HepG2 (cell line): ENCODE measurements around the gene ITGA7. TPM values are rescaled to one million over a fixed set of nuclear protein-coding genes. Genes with fewer than 3 reads are reported as not detected.

ENCODE experiments used
- AGO1 ChIP-seq: fragments of 200-400 bp; formaldehyde crosslinking; IDR thresholded peaks from 2 replicates; pipeline ENCODE4 v1.6.1; 2017; ENCODE audit warnings: mild to moderate bottlenecking, low read depth, low read length, moderate library complexity; ENCODE audit not compliant: poor library complexity, severe bottlenecking
- ELF3 ChIP-seq: IDR thresholded peaks from 2 replicates; pipeline ENCODE4 v1.6.1; 2016; ENCODE audit warnings: missing genetic modification reagents, missing compliant biosample characterization
- HNRNPLL ChIP-seq: fragments of 200-400 bp; formaldehyde crosslinking; IDR thresholded peaks from 2 replicates; pipeline ENCODE4 v1.6.1; 2017; ENCODE audit warnings: mild to moderate bottlenecking, low read depth, low read length; ENCODE audit not compliant: poor library complexity, severe bottlenecking
- NFIB ChIP-seq: sonication (generic); formaldehyde crosslinking; IDR thresholded peaks from 2 replicates; pipeline ENCODE4 v1.9.0; 2021; ENCODE audit warnings: missing genetic modification reagents, mild to moderate bottlenecking, borderline replicate concordance
- SNRNP70 ChIP-seq: fragments of 200-400 bp; formaldehyde crosslinking; IDR thresholded peaks from 2 replicates; pipeline ENCODE4 v1.6.1; 2017; ENCODE audit warnings: mild to moderate bottlenecking, low read depth, low read length, moderate library complexity
- TBX3 ChIP-seq: fragments of 450-650 bp; IDR thresholded peaks from 2 replicates; pipeline ENCODE4 v1.6.1; 2017; ENCODE audit warnings: antibody characterized with exemption, mild to moderate bottlenecking, inconsistent platforms, borderline replicate concordance
- ZC3H13 ChIP-seq: sonication (generic); formaldehyde crosslinking; IDR thresholded peaks from 2 replicates; pipeline ENCODE4 v1.8.1; 2023; ENCODE audit warnings: mild to moderate bottlenecking, missing genetic modification reagents, moderate library complexity
- ZNF124 ChIP-seq: sonication (generic); formaldehyde crosslinking; IDR thresholded peaks from 2 replicates; pipeline ENCODE4 v1.4.0; 2020; ENCODE audit warnings: missing genetic modification reagents
- ZNF317 ChIP-seq: sonication (generic); formaldehyde crosslinking; IDR thresholded peaks from 2 replicates; pipeline ENCODE4 v1.5.0; 2020; ENCODE audit warnings: mild to moderate bottlenecking, missing genetic modification reagents
- ZNF329 ChIP-seq: sonication (generic); formaldehyde crosslinking; IDR thresholded peaks from 2 replicates; pipeline ENCODE4 v1.9.0; 2021; ENCODE audit warnings: low read depth, mild to moderate bottlenecking, missing genetic modification reagents
- ZNF460 ChIP-seq: sonication (generic); formaldehyde crosslinking; IDR thresholded peaks from 2 replicates; pipeline ENCODE4 v1.5.1; 2020; ENCODE audit warnings: missing genetic modification reagents, mild to moderate bottlenecking, borderline replicate concordance
- polyA plus RNA-seq, 8 experiments: library from polyadenylated mRNA; depleted of rRNA in 3 of 8; stranded (reverse) in 7 of 8; unstranded in 1 of 8; fragments of >200 nt; fragmentation: Illumina TruSeq in 4 of 8; extraction: Trizol in 4 of 8; gene quantifications; 2 replicates each; pipeline versions ENCODE4 v1.2.1 to v1.2.3, GENCODE V29; 2011 to 2016; ENCODE audit warnings: low read depth in 4 of 8, missing spikeins in 1 of 8, mixed read lengths in 1 of 8; ENCODE audit not compliant: insufficient read depth in 1 of 8
- total RNA-seq, 5 experiments: library from RNA; depleted of rRNA; stranded (reverse); fragments of >200 nt; fragmentation: Illumina TruSeq; extraction: Trizol; gene quantifications; 2 replicates each; pipeline ENCODE4 v1.2.3, GENCODE V29; 2016; ENCODE audit warnings: low read depth in 1 of 5
- TF ChIP-seq, protein P1 (sequence below): sonication (generic); formaldehyde crosslinking; IDR thresholded peaks from 2 replicates; pipeline ENCODE4 v1.5.0; 2020; ENCODE audit warnings: missing genetic modification reagents
- TF ChIP-seq, protein P2 (sequence below): sonication (generic); formaldehyde crosslinking; IDR thresholded peaks from 2 replicates; pipeline ENCODE4 v1.9.0; 2021; ENCODE audit warnings: missing genetic modification reagents, borderline replicate concordance
- TF ChIP-seq, protein P3 (sequence below), 2 experiments: IDR thresholded peaks; 2 replicates each; pipeline ENCODE4 v1.6.1; 2011 to 2012; ENCODE audit warnings: low read length in 2 of 2, borderline replicate concordance in 1 of 2, low read depth in 1 of 2, mild to moderate bottlenecking in 1 of 2, moderate library complexity in 1 of 2
- TF ChIP-seq, protein P4 (sequence below): sonication (generic); formaldehyde crosslinking; IDR thresholded peaks from 2 replicates; pipeline ENCODE4 v1.5.0; 2020; ENCODE audit warnings: mild to moderate bottlenecking, missing genetic modification reagents

The ITGA7 gene
- total and polyA plus RNA-seq, 2 of the 13 experiments (the other 11 are each of a cell fraction or from before 2014, with no cell fraction given), result 0.65 to 0.75 TPM

DNA sequence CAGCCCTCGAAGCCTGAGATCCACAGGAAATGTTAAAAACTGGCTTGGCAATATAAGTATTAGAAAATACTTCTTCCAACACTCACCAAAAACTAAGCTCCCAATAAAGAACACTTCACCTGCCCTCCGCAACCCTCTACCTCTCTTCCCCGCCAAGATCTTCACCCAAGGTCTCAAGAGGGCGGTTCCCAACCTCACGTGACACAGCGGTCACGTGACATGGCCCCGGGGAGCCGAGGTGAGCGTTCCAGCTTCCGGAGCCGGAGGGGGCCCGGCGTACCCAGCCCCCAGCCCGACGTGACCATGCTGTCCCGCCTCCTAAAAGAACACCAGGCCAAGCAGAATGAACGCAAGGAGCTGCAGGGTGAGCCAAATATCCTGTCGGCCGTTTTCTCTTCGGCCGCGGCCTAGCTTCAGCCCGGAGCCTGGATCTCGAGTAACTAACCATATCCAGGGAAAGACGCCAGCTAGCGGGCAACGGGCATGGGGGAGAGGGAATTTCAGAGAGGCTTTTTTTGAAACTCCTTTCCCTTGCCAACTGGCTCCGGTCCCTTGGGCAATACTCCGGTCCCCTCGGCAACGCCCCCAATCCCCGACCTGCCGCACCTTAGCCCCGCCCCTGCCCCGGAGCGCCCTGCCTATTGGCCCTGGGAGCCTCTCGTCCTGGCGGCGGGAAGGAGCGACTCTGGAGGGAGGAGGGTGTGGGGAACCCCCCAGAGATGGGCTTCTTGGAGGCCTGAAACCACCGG lies 8.3 kb upstream of the ITGA7 start, which contains the start of gene BLOC1S1 (continued):
- TF ChIP-seq HNRNPLL (peak; percentile 15), TBX3 (no peak), ZNF317 (CRISPR knock-in tag) (no peak), AGO1 (no peak), ZNF460 (CRISPR knock-in tag) (no peak), ZNF124 (CRISPR knock-in tag) (peak; percentile 33; the same call in 1 of the 2 replicates), ZNF329 (CRISPR knock-in tag) (0 out of 2 replicates have a peak, but pooled peaks have one; percentile 29), ZC3H13 (CRISPR knock-in tag) (peak; percentile 77; the same call in 1 of the 2 replicates), SNRNP70 (no peak), NFIB (CRISPR knock-in tag) (no peak), ELF3 (CRISPR knock-in tag) (peak; percentile 59)
- TF ChIP-seq, protein P1, sequence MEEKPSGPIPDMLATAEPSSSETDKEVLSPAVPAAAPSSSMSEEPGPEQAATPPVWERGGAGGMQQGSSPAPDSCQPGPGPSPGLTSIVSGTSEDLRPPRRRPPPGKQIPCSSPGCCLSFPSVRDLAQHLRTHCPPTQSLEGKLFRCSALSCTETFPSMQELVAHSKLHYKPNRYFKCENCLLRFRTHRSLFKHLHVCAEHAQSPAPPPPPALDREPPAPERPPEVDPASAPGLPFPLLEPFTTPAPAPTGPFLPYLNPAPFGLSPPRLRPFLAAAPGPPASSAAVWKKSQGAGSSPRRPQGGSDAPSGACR, result peak; percentile 90; the same call in 1 of the 2 replicates
- TF ChIP-seq, protein P2, sequence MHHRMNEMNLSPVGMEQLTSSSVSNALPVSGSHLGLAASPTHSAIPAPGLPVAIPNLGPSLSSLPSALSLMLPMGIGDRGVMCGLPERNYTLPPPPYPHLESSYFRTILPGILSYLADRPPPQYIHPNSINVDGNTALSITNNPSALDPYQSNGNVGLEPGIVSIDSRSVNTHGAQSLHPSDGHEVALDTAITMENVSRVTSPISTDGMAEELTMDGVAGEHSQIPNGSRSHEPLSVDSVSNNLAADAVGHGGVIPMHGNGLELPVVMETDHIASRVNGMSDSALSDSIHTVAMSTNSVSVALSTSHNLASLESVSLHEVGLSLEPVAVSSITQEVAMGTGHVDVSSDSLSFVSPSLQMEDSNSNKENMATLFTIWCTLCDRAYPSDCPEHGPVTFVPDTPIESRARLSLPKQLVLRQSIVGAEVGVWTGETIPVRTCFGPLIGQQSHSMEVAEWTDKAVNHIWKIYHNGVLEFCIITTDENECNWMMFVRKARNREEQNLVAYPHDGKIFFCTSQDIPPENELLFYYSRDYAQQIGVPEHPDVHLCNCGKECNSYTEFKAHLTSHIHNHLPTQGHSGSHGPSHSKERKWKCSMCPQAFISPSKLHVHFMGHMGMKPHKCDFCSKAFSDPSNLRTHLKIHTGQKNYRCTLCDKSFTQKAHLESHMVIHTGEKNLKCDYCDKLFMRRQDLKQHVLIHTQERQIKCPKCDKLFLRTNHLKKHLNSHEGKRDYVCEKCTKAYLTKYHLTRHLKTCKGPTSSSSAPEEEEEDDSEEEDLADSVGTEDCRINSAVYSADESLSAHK (CRISPR knock-in tag), result 0 out of 2 replicates have a peak, but pooled peaks have one; percentile 69
- TF ChIP-seq, protein P3, sequence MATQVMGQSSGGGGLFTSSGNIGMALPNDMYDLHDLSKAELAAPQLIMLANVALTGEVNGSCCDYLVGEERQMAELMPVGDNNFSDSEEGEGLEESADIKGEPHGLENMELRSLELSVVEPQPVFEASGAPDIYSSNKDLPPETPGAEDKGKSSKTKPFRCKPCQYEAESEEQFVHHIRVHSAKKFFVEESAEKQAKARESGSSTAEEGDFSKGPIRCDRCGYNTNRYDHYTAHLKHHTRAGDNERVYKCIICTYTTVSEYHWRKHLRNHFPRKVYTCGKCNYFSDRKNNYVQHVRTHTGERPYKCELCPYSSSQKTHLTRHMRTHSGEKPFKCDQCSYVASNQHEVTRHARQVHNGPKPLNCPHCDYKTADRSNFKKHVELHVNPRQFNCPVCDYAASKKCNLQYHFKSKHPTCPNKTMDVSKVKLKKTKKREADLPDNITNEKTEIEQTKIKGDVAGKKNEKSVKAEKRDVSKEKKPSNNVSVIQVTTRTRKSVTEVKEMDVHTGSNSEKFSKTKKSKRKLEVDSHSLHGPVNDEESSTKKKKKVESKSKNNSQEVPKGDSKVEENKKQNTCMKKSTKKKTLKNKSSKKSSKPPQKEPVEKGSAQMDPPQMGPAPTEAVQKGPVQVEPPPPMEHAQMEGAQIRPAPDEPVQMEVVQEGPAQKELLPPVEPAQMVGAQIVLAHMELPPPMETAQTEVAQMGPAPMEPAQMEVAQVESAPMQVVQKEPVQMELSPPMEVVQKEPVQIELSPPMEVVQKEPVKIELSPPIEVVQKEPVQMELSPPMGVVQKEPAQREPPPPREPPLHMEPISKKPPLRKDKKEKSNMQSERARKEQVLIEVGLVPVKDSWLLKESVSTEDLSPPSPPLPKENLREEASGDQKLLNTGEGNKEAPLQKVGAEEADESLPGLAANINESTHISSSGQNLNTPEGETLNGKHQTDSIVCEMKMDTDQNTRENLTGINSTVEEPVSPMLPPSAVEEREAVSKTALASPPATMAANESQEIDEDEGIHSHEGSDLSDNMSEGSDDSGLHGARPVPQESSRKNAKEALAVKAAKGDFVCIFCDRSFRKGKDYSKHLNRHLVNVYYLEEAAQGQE (IDR thresholded peaks at IDR 0.05; ENCODE audit: borderline replicate concordance in 1 of 2, low read depth in 1 of 2, low read length in 2 of 2), result no peak
- TF ChIP-seq, protein P4, sequence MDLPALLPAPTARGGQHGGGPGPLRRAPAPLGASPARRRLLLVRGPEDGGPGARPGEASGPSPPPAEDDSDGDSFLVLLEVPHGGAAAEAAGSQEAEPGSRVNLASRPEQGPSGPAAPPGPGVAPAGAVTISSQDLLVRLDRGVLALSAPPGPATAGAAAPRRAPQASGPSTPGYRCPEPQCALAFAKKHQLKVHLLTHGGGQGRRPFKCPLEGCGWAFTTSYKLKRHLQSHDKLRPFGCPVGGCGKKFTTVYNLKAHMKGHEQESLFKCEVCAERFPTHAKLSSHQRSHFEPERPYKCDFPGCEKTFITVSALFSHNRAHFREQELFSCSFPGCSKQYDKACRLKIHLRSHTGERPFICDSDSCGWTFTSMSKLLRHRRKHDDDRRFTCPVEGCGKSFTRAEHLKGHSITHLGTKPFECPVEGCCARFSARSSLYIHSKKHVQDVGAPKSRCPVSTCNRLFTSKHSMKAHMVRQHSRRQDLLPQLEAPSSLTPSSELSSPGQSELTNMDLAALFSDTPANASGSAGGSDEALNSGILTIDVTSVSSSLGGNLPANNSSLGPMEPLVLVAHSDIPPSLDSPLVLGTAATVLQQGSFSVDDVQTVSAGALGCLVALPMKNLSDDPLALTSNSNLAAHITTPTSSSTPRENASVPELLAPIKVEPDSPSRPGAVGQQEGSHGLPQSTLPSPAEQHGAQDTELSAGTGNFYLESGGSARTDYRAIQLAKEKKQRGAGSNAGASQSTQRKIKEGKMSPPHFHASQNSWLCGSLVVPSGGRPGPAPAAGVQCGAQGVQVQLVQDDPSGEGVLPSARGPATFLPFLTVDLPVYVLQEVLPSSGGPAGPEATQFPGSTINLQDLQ (CRISPR knock-in tag), result no peak
